Duodenal mucosa (tissue), 2 donors: ENCODE measurements around the gene MTG2.

ENCODE experiments used
- H3K27ac ChIP-seq: one replicate; pipeline ENCODE4 v1.7.0; 2013; ENCODE audit warnings: low read depth, low read length
- H3K27me3 ChIP-seq, 2 donors: one replicate each; pipeline ENCODE4 v1.7.0; 2013; ENCODE audit warnings: low read length in 2 of 2, control low read depth in 1 of 2; ENCODE audit not compliant: insufficient read depth in 2 of 2, control insufficient read depth in 1 of 2
- H3K36me3 ChIP-seq, 2 donors: one replicate each; pipeline ENCODE4 v1.7.0; 2013; ENCODE audit warnings: low read length in 2 of 2, control low read depth in 1 of 2; ENCODE audit not compliant: insufficient read depth in 2 of 2, control insufficient read depth in 1 of 2
- H3K4me1 ChIP-seq, 2 donors: one replicate each; pipeline ENCODE4 v1.7.0; 2013; ENCODE audit warnings: low read length in 2 of 2, control low read depth in 1 of 2; ENCODE audit not compliant: insufficient read depth in 2 of 2, control insufficient read depth in 1 of 2
- H3K4me3 ChIP-seq, 2 donors: one replicate each; pipeline ENCODE4 v1.7.0; 2013; ENCODE audit warnings: low read length in 2 of 2, low read depth in 1 of 2
- H3K9ac ChIP-seq, 2 donors: one replicate each; pipeline ENCODE4 v1.7.0; 2013; ENCODE audit warnings: low read length in 2 of 2, low read depth in 1 of 2
- H3K9me3 ChIP-seq, 2 donors: one replicate each; pipeline ENCODE4 v1.7.0; 2013; ENCODE audit warnings: low read length in 2 of 2, control low read depth in 1 of 2; ENCODE audit not compliant: control insufficient read depth in 1 of 2

The MTG2 gene

GRCh38 chr20:62202676-62203377 lies 20.0 kb downstream of the MTG2 start:
- Histone ChIP-seq H3K36me3 (peaks cover 32 to 47% of the 10 kb centered on the region in 2 donors), H3K27me3 (no peaks in the 10 kb centered on the region), H3K27ac (no peak overlapping the region), H3K4me3 (no peak overlapping the region), H3K9me3 (no peaks in the 10 kb centered on the region), H3K9ac (no peak overlapping the region), H3K4me1 (no peaks in the 10 kb centered on the region)

GRCh38 chr20:62203378-62204030 lies 20.7 kb downstream of the MTG2 start:
- no peaks in the 10 kb centered on the region for H3K27me3 ChIP-seq
- H3K9ac ChIP-seq: no peak overlapping the region
- no peak overlapping the region for H3K4me3 ChIP-seq
- H3K9me3 ChIP-seq: no peaks in the 10 kb centered on the region
- peaks cover 26 to 40% of the 10 kb centered on the region in 2 donors for H3K36me3 ChIP-seq
- H3K27ac ChIP-seq: no peak overlapping the region
- no peaks in the 10 kb centered on the region for H3K4me1 ChIP-seq

GRCh38 chr20:62205618-62206387 lies 23.0 kb downstream of the MTG2 start:
- Histone ChIP-seq H3K9ac (no peak overlapping the region), H3K4me1 (no peaks in the 10 kb centered on the region), H3K4me3 (no peak overlapping the region), H3K36me3 (peaks cover 12 to 23% of the 10 kb centered on the region in 2 donors), H3K9me3 (no peaks in the 10 kb centered on the region), H3K27me3 (peaks cover 9 to 16% of the 10 kb centered on the region in 2 donors), H3K27ac (no peak overlapping the region)

GRCh38 chr20:62206388-62206775 lies 23.6 kb downstream of the MTG2 start:
- Histone ChIP-seq H3K36me3 (peaks cover 7 to 17% of the 10 kb centered on the region in 2 donors), H3K9me3 (no peaks in the 10 kb centered on the region), H3K27me3 (peaks cover 9 to 21% of the 10 kb centered on the region in 2 donors), H3K9ac (no peak overlapping the region), H3K4me1 (no peaks in the 10 kb centered on the region), H3K4me3 (no peak overlapping the region), H3K27ac (no peak overlapping the region)

- H3K4me1 ChIP-seq: no peaks in the 10 kb centered on the region
- H3K9me3 ChIP-seq: no peaks in the 10 kb centered on the region
- H3K27ac ChIP-seq: no peak overlapping the region
- peaks cover 0 to 1% of the 10 kb centered on the region in 2 donors for H3K36me3 ChIP-seq
- peaks cover 9 to 30% of the 10 kb centered on the region in 2 donors for H3K27me3 ChIP-seq
- H3K4me3 ChIP-seq: no peak overlapping the region
- H3K9ac ChIP-seq: no peak overlapping the region
Observed at GRCh38 chr20:62208061-62208794, 25.4 kb downstream of the MTG2 start.

GRCh38 chr20:62208795-62209755 lies 26.2 kb downstream of the MTG2 start:
- Histone ChIP-seq H3K4me3 (no peak overlapping the region), H3K27me3 (peaks cover 10 to 34% of the 10 kb centered on the region in 2 donors), H3K27ac (no peak overlapping the region), H3K9me3 (no peaks in the 10 kb centered on the region), H3K36me3 (no peaks in the 10 kb centered on the region), H3K9ac (no peak overlapping the region), H3K4me1 (no peaks in the 10 kb centered on the region)

GRCh38 chr20:62209850-62210495 lies 27.1 kb downstream of the MTG2 start:
- H3K4me3 ChIP-seq: no peak overlapping the region
- H3K36me3 ChIP-seq: no peaks in the 10 kb centered on the region
- H3K9ac ChIP-seq: no peak overlapping the region
- no peaks in the 10 kb centered on the region for H3K9me3 ChIP-seq
- no peaks in the 10 kb centered on the region for H3K4me1 ChIP-seq
- H3K27ac ChIP-seq: no peak overlapping the region
- peaks cover 16 to 41% of the 10 kb centered on the region in 2 donors for H3K27me3 ChIP-seq

- no peak overlapping the region for H3K9ac ChIP-seq
- peaks cover 20 to 46% of the 10 kb centered on the region in 2 donors for H3K27me3 ChIP-seq
- H3K27ac ChIP-seq: no peak overlapping the region
- no peaks in the 10 kb centered on the region for H3K9me3 ChIP-seq
- H3K4me1 ChIP-seq: no peaks in the 10 kb centered on the region
- no peak overlapping the region for H3K4me3 ChIP-seq
- no peaks in the 10 kb centered on the region for H3K36me3 ChIP-seq
Observed at GRCh38 chr20:62210496-62210855, 27.6 kb downstream of the MTG2 start.

- Histone ChIP-seq H3K9ac (no peak overlapping the region), H3K9me3 (no peaks in the 10 kb centered on the region), H3K4me3 (no peak overlapping the region), H3K4me1 (no peaks in the 10 kb centered on the region), H3K36me3 (no peaks in the 10 kb centered on the region), H3K27ac (no peak overlapping the region), H3K27me3 (peaks cover 20 to 48% of the 10 kb centered on the region in 2 donors)
Observed at GRCh38 chr20:62211216-62211615, 28.4 kb downstream of the MTG2 start.
